K562 (cell line): ENCODE measurements around the gene MRPL48. TPM values are rescaled to one million over a fixed set of nuclear protein-coding genes. Genes with fewer than 3 reads are reported as not detected.

Experiments
- CBX8 ChIP-seq: fragments of 200-600 bp; sonication (generic); IDR thresholded peaks from 2 replicates; pipeline ENCODE4 v1.6.1; 2012; ENCODE audit warnings: borderline replicate concordance, mixed run types, low read depth, mild to moderate bottlenecking, moderate library complexity, mixed read lengths, low read length, control low read depth, inconsistent platforms; ENCODE audit not compliant: poor library complexity, severe bottlenecking; ENCODE audit errors: extremely low read depth
- DNMT1 ChIP-seq: fragments of 450-650 bp; IDR thresholded peaks from 2 replicates; pipeline ENCODE4 v1.6.1; 2016; ENCODE audit warnings: antibody characterized with exemption, mild to moderate bottlenecking
- ELF1 ChIP-seq: fragments of 200-800 bp; sonication (Bioruptor generic); IDR thresholded peaks from 2 replicates; pipeline ENCODE4 v1.6.1; 2016; ENCODE audit warnings: missing genetic modification characterization, missing compliant biosample characterization
- FOXK2 ChIP-seq, 2 experiments: fragments of 450-650 bp; IDR thresholded peaks in 1 of 2; conservative IDR thresholded peaks in 1 of 2; 2 replicates each; pipeline ENCODE4 v1.6.1; 2016; ENCODE audit warnings: low read depth in 2 of 2, mild to moderate bottlenecking in 1 of 2
- HNRNPL ChIP-seq: fragments of 200-400 bp; formaldehyde crosslinking; IDR thresholded peaks from 2 replicates; pipeline ENCODE4 v1.6.1; 2017; ENCODE audit warnings: low read depth, mild to moderate bottlenecking, low read length
- MAX ChIP-seq: sonication (generic); formaldehyde crosslinking; IDR thresholded peaks from 2 replicates; pipeline ENCODE4 v1.9.0; 2022; ENCODE audit warnings: mild to moderate bottlenecking, missing genetic modification reagents
- MTA2 ChIP-seq: fragments of 450-650 bp; IDR thresholded peaks from 2 replicates; pipeline ENCODE4 v1.6.1; 2016; ENCODE audit warnings: low read depth
- MYBL2 ChIP-seq, 2 experiments: fragments of 450-650 bp in 1 of 2; sonication (generic) in 1 of 2; formaldehyde crosslinking in 1 of 2; IDR thresholded peaks; 2 replicates each; pipeline versions ENCODE4 v1.6.1 to v1.8.1; 2017 to 2022; ENCODE audit warnings: borderline replicate concordance in 1 of 2, inconsistent platforms in 1 of 2, low read depth in 1 of 2, mild to moderate bottlenecking in 1 of 2, missing genetic modification reagents in 1 of 2, moderate library complexity in 1 of 2
- NR4A1 ChIP-seq, 2 experiments: fragments of 250-450 bp in 1 of 2; fragments of 450-650 bp in 1 of 2; sonication (Bioruptor Pico) in 1 of 2; IDR thresholded peaks; 2 replicates each; pipeline versions ENCODE4 v1.4.0 to v1.6.1; 2016 to 2020; ENCODE audit warnings: mild to moderate bottlenecking in 2 of 2, missing compliant biosample characterization in 1 of 2, missing genetic modification characterization in 1 of 2, moderate library complexity in 1 of 2
- RERE ChIP-seq: sonication (generic); formaldehyde crosslinking; IDR thresholded peaks from 2 replicates; pipeline ENCODE4 v1.8.0; 2023; ENCODE audit warnings: missing genetic modification reagents, mild to moderate bottlenecking, borderline replicate concordance
- TOE1 ChIP-seq, 2 experiments: fragments of 450-650 bp in 1 of 2; sonication (generic) in 1 of 2; formaldehyde crosslinking in 1 of 2; IDR thresholded peaks; 2 replicates each; pipeline versions ENCODE4 v1.7.1 to v1.8.0; 2016 to 2022; ENCODE audit warnings: borderline replicate concordance in 2 of 2, mild to moderate bottlenecking in 2 of 2, antibody characterized with exemption in 1 of 2, inconsistent platforms in 1 of 2, low read depth in 1 of 2, missing genetic modification reagents in 1 of 2, moderate library complexity in 1 of 2
- ZBTB49 ChIP-seq: sonication (generic); formaldehyde crosslinking; IDR thresholded peaks from 2 replicates; pipeline ENCODE4 v1.8.0; 2022; ENCODE audit warnings: missing genetic modification reagents, mild to moderate bottlenecking, borderline replicate concordance
- ZNF347 ChIP-seq: fragments of 450-650 bp; formaldehyde crosslinking; IDR thresholded peaks from 2 replicates; pipeline ENCODE4 v1.4.0; 2020; ENCODE audit warnings: low read depth, mild to moderate bottlenecking, moderate library complexity
- ZNF561 ChIP-seq: fragments of 450-650 bp; formaldehyde crosslinking; conservative IDR thresholded peaks from 2 replicates; pipeline ENCODE4 v1.4.0; 2020; ENCODE audit warnings: mild to moderate bottlenecking, moderate library complexity
- polyA plus RNA-seq, 8 experiments: library from polyadenylated mRNA; depleted of rRNA in 4 of 8; stranded (reverse) in 5 of 8; unstranded in 3 of 8; fragments of >200 nt; fragmentation: Nextera tagmentation in 2 of 8; fragmentation: Illumina TruSeq in 1 of 8; extraction: Ambion mirVana in 2 of 8; extraction: Trizol in 1 of 8; gene quantifications; 2 replicates each; pipeline versions ENCODE4 v1.2.1 to v1.2.3, GENCODE V29; 2011 to 2014; ENCODE audit warnings: inconsistent platforms in 1 of 8, missing spikeins in 1 of 8
- total RNA-seq, 7 experiments: library from RNA; depleted of rRNA in 6 of 7; stranded (reverse); fragments of >200 nt in 6 of 7; fragmentation: Illumina TruSeq in 2 of 7; extraction: Trizol in 2 of 7; gene quantifications; 2 replicates each; pipeline versions ENCODE4 v1.2.1 to v1.2.3, GENCODE V29; 2011 to 2021; ENCODE audit warnings: low replicate concordance in 1 of 7

The MRPL48 gene
- total and polyA plus RNA-seq, 9 of the 15 experiments (the other 6 are each of a cell fraction or from before 2014, with no cell fraction given): 66.0 to 237 (median 104) TPM

- TF ChIP-seq DNMT1 (no peak), TOE1 (IDR thresholded peaks at IDR 0.05; ENCODE audit: borderline replicate concordance) (peak; percentile 64; the same call in 1 of the 2 replicates), TOE1 (CRISPR knock-in tag; IDR thresholded peaks at IDR 0.05; ENCODE audit: borderline replicate concordance, low read depth) (no peak), MTA2 (no peak), ZNF561 (no peak), MYBL2 (IDR thresholded peaks at IDR 0.05; ENCODE audit: low read depth) (no peak; the same call in 1 of the 2 replicates), MYBL2 (CRISPR knock-in tag; IDR thresholded peaks at IDR 0.05; ENCODE audit: borderline replicate concordance) (no peak), HNRNPL (0 out of 2 replicates have a peak, but pooled peaks have one; percentile 23), NR4A1 (CRISPR knock-in tag; IDR thresholded peaks at IDR 0.05) (no peak), NR4A1 (tag; IDR thresholded peaks at IDR 0.05) (0 out of 2 replicates have a peak, but pooled peaks have one; percentile 48), FOXK2 (conservative IDR thresholded peaks at IDR 0.05 in 1 of 2, IDR thresholded peaks at IDR 0.05 in 1 of 2; ENCODE audit: low read depth in 2 of 2) (peak; percentile 57 to 74), ZBTB49 (CRISPR knock-in tag) (no peak), ELF1 (tag) (peak; percentile 64; the same call in 1 of the 2 replicates), CBX8 (no peak), MAX (CRISPR knock-in tag) (peak; percentile 94), RERE (no peak), ZNF347 (CRISPR knock-in tag) (no peak)
Measured at GRCh38 chr11:73779084-73779902, 8.4 kb upstream of the MRPL48 start (continued).
